ENCODE results near the gene HSPA5. TPM values are rescaled to one million over a fixed set of nuclear protein-coding genes. Genes with fewer than 3 reads are reported as not detected.

The HSPA5 gene
- total and polyA plus RNA-seq, 2 donors (not counting 1 experiment from before 2014, with no cell fraction given) = 40.1 to 94.5 TPM

DNA sequence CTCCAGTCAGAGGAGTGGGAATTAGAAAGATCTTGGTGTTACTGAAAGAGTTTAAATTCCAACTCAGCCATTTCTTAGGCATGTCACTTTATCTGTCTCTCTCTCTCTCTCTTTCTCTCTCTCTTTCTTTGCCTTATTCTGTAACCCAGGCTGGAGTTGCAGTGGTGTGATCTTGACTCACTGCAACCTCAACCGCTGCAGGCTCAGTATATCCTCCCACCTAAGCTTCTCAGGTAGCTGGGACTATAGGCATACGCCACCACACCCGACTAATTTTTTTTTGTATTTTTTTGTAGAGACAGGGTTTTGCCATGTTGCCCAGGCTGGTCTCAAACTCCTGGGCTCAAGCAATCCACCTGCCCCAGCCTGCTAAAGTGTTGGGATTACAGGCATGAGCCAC is 22.5 kb downstream of the HSPA5 start:
- H4K20me1 ChIP-seq (ENCODE audit: control insufficient read depth, insufficient read depth, low read length, poor library complexity, severe bottlenecking) = no peaks in the 10 kb centered on the region
- H3K27me3 ChIP-seq (replicated peaks in 1 of 4; ENCODE audit: control extremely low read depth in 1 of 4, control insufficient read depth in 3 of 4, insufficient read depth in 4 of 4, low read length in 3 of 4) = no peaks in the 10 kb centered on the region
- peaks cover 0 to 15% of the 10 kb centered on the region in 2 experiments for H3K36me3 ChIP-seq (replicated peaks in 1 of 2; ENCODE audit: control extremely low read depth in 1 of 2, control insufficient read depth in 1 of 2, extremely low read depth in 1 of 2, insufficient read depth in 2 of 2, low read length in 1 of 2)
- no peak overlapping the region for H3K4me3 ChIP-seq (ENCODE audit: control extremely low read depth in 1 of 5, extremely low read depth in 1 of 5, insufficient read depth in 1 of 5, low read depth in 2 of 5, low read length in 4 of 5)
- no peaks in the 10 kb centered on the region for H3K9me3 Mint-ChIP-seq (ENCODE audit: insufficient read depth)
- no peak overlapping the region for H3K27ac Mint-ChIP-seq
- H3K4me2 ChIP-seq (replicated peaks; ENCODE audit: low read depth, low read length, poor library complexity, severe bottlenecking) = no peak overlapping the region
- TF ChIP-seq, protein P1, sequence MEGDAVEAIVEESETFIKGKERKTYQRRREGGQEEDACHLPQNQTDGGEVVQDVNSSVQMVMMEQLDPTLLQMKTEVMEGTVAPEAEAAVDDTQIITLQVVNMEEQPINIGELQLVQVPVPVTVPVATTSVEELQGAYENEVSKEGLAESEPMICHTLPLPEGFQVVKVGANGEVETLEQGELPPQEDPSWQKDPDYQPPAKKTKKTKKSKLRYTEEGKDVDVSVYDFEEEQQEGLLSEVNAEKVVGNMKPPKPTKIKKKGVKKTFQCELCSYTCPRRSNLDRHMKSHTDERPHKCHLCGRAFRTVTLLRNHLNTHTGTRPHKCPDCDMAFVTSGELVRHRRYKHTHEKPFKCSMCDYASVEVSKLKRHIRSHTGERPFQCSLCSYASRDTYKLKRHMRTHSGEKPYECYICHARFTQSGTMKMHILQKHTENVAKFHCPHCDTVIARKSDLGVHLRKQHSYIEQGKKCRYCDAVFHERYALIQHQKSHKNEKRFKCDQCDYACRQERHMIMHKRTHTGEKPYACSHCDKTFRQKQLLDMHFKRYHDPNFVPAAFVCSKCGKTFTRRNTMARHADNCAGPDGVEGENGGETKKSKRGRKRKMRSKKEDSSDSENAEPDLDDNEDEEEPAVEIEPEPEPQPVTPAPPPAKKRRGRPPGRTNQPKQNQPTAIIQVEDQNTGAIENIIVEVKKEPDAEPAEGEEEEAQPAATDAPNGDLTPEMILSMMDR (IDR thresholded peaks at IDR 0.05) = no peak
- TF ChIP-seq EZH2 (IDR thresholded peaks at IDR 0.05; ENCODE audit: borderline replicate concordance, insufficient read depth, low read depth, low read length, poor library complexity, severe bottlenecking) = no peak
- H3K4me1 ChIP-seq (ENCODE audit: control insufficient read depth in 2 of 2, insufficient read depth in 2 of 2, low read length in 2 of 2) = no peaks in the 10 kb centered on the region
- intact Hi-C loops (cut with micrococcal nuclease) = no loop called here
- no CpG with 5 or more reads among the region's 3 CpGs for WGBS (ENCODE audit: insufficient coverage)
- ChIA-PET POLR2A (no interaction called here), CTCF (no interaction called here)
- H3K79me2 ChIP-seq (ENCODE audit: control insufficient read depth, insufficient read depth, low read length) = no peaks in the 10 kb centered on the region
- H3K27ac ChIP-seq (ENCODE audit: low read length in 2 of 2) = no peak overlapping the region
- no peak overlapping the region for H3K4me3 Mint-ChIP-seq
- H3K27me3 Mint-ChIP-seq = no peaks in the 10 kb centered on the region
- H3K9me3 ChIP-seq (ENCODE audit: control extremely low read depth in 1 of 3, control insufficient read depth in 2 of 3, insufficient read depth in 1 of 3, low read length in 2 of 3) = no peaks in the 10 kb centered on the region
- DNase-seq (no peak), ATAC-seq (ENCODE audit: low read depth) (no peak)
- no peak overlapping the region for H2AFZ ChIP-seq (ENCODE audit: insufficient read depth, low read depth, low read length, poor library complexity, severe bottlenecking)
- no peak overlapping the region for H3K9ac ChIP-seq (ENCODE audit: low read length)
- no peaks in the 10 kb centered on the region for H3K4me1 Mint-ChIP-seq

DNA sequence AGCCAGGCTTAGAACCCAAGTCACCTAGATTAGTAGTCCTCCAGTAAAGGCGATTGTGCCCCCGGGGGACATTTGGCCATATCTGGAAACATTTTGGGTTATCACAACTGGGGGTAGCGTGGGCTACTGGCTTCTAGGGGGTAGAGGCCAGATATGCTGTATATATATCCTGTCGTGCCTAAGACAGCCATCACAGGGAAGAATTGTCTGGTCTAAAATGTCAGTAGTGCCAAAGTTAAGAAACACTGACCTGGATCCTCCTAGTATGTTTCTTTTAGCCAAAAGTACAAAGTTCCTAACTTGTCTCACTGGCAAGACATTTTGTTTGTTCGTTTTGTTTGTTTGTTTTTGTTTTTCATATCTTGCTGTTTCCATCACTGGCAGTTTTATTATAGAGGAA is 27.0 kb downstream of the HSPA5 start:
- no peak for TF ChIP-seq EZH2 (IDR thresholded peaks at IDR 0.05; ENCODE audit: borderline replicate concordance, insufficient read depth, low read depth, low read length, poor library complexity, severe bottlenecking)
- TF ChIP-seq, protein P1 (IDR thresholded peaks at IDR 0.05) = no peak
- H3K36me3 ChIP-seq (replicated peaks in 1 of 2; ENCODE audit: control extremely low read depth in 1 of 2, control insufficient read depth in 1 of 2, extremely low read depth in 1 of 2, insufficient read depth in 2 of 2, low read length in 1 of 2) = peaks cover 2 to 15% of the 10 kb centered on the region in 2 experiments
- H3K79me2 ChIP-seq (ENCODE audit: control insufficient read depth, insufficient read depth, low read length) = no peaks in the 10 kb centered on the region
- CTCF ChIA-PET = interaction anchor here (0.7 kb wide), 1 partner anchor 38 kb away, joined by 4 read pairs; no protein-coding TSS in a partner anchor
- ATAC-seq (ENCODE audit: low read depth) = no peak
- H3K4me1 ChIP-seq (ENCODE audit: control insufficient read depth in 2 of 2, insufficient read depth in 2 of 2, low read length in 2 of 2) = no peaks in the 10 kb centered on the region
- POLR2A ChIA-PET = no interaction called here
- WGBS (ENCODE audit: insufficient coverage) = 93% methylated on average over 2 of the region's 5 CpGs
- Mint-ChIP-seq H3K9me3 (ENCODE audit: insufficient read depth) (no peaks in the 10 kb centered on the region), H3K27me3 (no peaks in the 10 kb centered on the region), H3K27ac (no peak overlapping the region), H3K4me3 (no peak overlapping the region), H3K4me1 (no peaks in the 10 kb centered on the region)
- no peaks in the 10 kb centered on the region for H4K20me1 ChIP-seq (ENCODE audit: control insufficient read depth, insufficient read depth, low read length, poor library complexity, severe bottlenecking)
- no peak overlapping the region for H2AFZ ChIP-seq (ENCODE audit: insufficient read depth, low read depth, low read length, poor library complexity, severe bottlenecking)
- no peaks in the 10 kb centered on the region for H3K27me3 ChIP-seq (replicated peaks in 1 of 4; ENCODE audit: control extremely low read depth in 1 of 4, control insufficient read depth in 3 of 4, insufficient read depth in 4 of 4, low read length in 3 of 4)
- no peaks in the 10 kb centered on the region for H3K9me3 ChIP-seq (ENCODE audit: control extremely low read depth in 1 of 3, control insufficient read depth in 2 of 3, insufficient read depth in 1 of 3, low read length in 2 of 3)
- no peak overlapping the region for H3K27ac ChIP-seq (ENCODE audit: low read length in 2 of 2)
- no peak overlapping the region for H3K4me2 ChIP-seq (replicated peaks; ENCODE audit: low read depth, low read length, poor library complexity, severe bottlenecking)
- H3K4me3 ChIP-seq (ENCODE audit: control extremely low read depth in 1 of 5, extremely low read depth in 1 of 5, insufficient read depth in 1 of 5, low read depth in 2 of 5, low read length in 4 of 5) = no peak overlapping the region
- intact Hi-C loops (cut with micrococcal nuclease) = no loop called here
- H3K9ac ChIP-seq (ENCODE audit: low read length) = no peak overlapping the region
- DNase-seq = no peak
